Endodermal cell (in vitro differentiated cells): Measurements from ENCODE around the gene PSMB2. TPM values are rescaled to one million over a fixed set of nuclear protein-coding genes. Genes with fewer than 3 reads are reported as not detected.

Experiments used
- DNase-seq: peaks from one replicate; pipeline ENCODE4 v3.0.0-alpha.2; 2017
- H3K27ac ChIP-seq: 2 replicates; pipeline ENCODE4 v1.5.1; 2013; ENCODE audit warnings: mild to moderate bottlenecking, low read depth, low read length, moderate library complexity
- H3K27me3 ChIP-seq: 2 replicates; pipeline ENCODE4 v1.6.1; 2013; ENCODE audit warnings: mild to moderate bottlenecking, low read length, moderate library complexity; ENCODE audit not compliant: insufficient read depth, control insufficient read depth, poor library complexity, severe bottlenecking
- H3K36me3 ChIP-seq: 2 replicates; pipeline ENCODE4 v1.7.0; 2013; ENCODE audit warnings: mild to moderate bottlenecking, low read length, moderate library complexity; ENCODE audit not compliant: control insufficient read depth, insufficient read depth
- H3K4me1 ChIP-seq: one replicate; pipeline ENCODE4 v1.7.0; 2013; ENCODE audit warnings: low read length; ENCODE audit not compliant: control insufficient read depth, insufficient read depth
- H3K4me3 ChIP-seq: 2 replicates; pipeline ENCODE4 v1.5.1; 2013; ENCODE audit warnings: mild to moderate bottlenecking, low read length, moderate library complexity
- H3K9ac ChIP-seq: 2 replicates; pipeline ENCODE4 v1.6.1; 2013; ENCODE audit warnings: mild to moderate bottlenecking, low read length, moderate library complexity; ENCODE audit not compliant: poor library complexity, severe bottlenecking; ENCODE audit errors: extremely low read depth
- H3K9me3 ChIP-seq: 2 replicates; pipeline ENCODE4 v1.6.1; 2013; ENCODE audit warnings: mild to moderate bottlenecking, low read length, moderate library complexity; ENCODE audit not compliant: control insufficient read depth
- H3K27ac Mint-ChIP-seq: 2 replicates; pipeline ENCODE4 v1.8.0; 2020; ENCODE audit warnings: mixed read lengths
- H3K27me3 Mint-ChIP-seq: 2 replicates; pipeline ENCODE4 v1.8.0; 2021; ENCODE audit warnings: mild to moderate bottlenecking, mixed read lengths; ENCODE audit not compliant: insufficient read depth
- H3K36me3 Mint-ChIP-seq: 2 replicates; pipeline ENCODE4 v1.8.0; 2020; ENCODE audit warnings: low read depth, mixed read lengths
- H3K4me1 Mint-ChIP-seq: 2 replicates; pipeline ENCODE4 v1.8.0; 2020; ENCODE audit warnings: mixed read lengths
- H3K4me3 Mint-ChIP-seq: 2 replicates; pipeline ENCODE4 v1.8.0; 2020; ENCODE audit warnings: mild to moderate bottlenecking, moderate library complexity, mixed read lengths
- H3K9me3 Mint-ChIP-seq: 2 replicates; pipeline ENCODE4 v1.8.0; 2020; ENCODE audit warnings: mild to moderate bottlenecking, mixed read lengths
- WGBS, 2 experiments: methylation state at CpG; one replicate each; pipeline versions ENCODE4 v1.1.5 to v1.1.7; 2013; ENCODE audit warnings: missing lambda C conversion rate in 2 of 2, mixed read lengths in 1 of 2; ENCODE audit not compliant: insufficient coverage in 1 of 2, insufficient read length in 1 of 2; 5-methylcytosine and 5-hydroxymethylcytosine counted together
- total RNA-seq, 2 donors: library from RNA; stranded (reverse); fragmentation: NEBNext Ultra II Directional in 1 of 2; extraction: Animal tissue kit (Norgen Biotek cat#: 25700) in 1 of 2; gene quantifications; 2 replicates in 1 of 2; 3 replicates in 1 of 2; pipeline ENCODE4 v1.2.1, GENCODE V29; 2021
- TF ChIP-seq, protein P1 (sequence below): fragments of 200-600 bp; sonication (generic); conservative IDR thresholded peaks from 2 replicates; pipeline ENCODE4 v1.5.0; 2021; ENCODE audit warnings: antibody characterized with exemption, mild to moderate bottlenecking

Gene PSMB2
- total RNA-seq, 2 donors from 2014 or later, result 66.0 to 71.3 TPM

DNA sequence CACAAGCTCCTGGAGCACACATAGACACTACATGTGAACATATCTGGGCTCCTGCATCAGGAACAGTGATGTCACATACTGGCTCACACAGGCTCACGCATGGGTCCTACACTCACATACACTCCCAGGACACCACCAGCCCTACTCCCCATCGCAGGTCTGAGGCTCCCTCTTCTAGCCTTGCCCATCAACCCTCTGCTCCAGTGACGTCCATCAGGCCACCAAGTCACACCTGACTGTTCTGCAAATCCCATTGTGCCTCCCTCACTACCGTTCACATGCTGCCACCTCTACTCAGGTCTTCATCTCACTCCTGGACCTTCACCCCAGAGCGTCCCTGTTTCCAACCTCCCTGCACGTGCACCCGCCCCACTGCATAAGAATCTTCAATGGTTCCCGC lies 50.1 kb downstream of the PSMB2 start:
- Histone ChIP-seq H3K4me1 (no peaks in the 10 kb centered on the region), H3K27ac (no peak overlapping the region), H3K27me3 (no peaks in the 10 kb centered on the region), H3K9me3 (no peaks in the 10 kb centered on the region), H3K9ac (no peak overlapping the region), H3K36me3 (no peaks in the 10 kb centered on the region), H3K4me3 (no peak overlapping the region)
- Mint-ChIP-seq H3K27me3 (peaks cover 4% of the 10 kb centered on the region), H3K36me3 (no peaks in the 10 kb centered on the region), H3K4me1 (peaks cover 4% of the 10 kb centered on the region), H3K9me3 (no peaks in the 10 kb centered on the region), H3K4me3 (no peak overlapping the region), H3K27ac (no peak overlapping the region)
- DNase-seq, result no peak
- 88 to 98% methylated on average over 5 to 8 of the region's 8 CpGs for WGBS, 2 experiments
- TF ChIP-seq, protein P1, sequence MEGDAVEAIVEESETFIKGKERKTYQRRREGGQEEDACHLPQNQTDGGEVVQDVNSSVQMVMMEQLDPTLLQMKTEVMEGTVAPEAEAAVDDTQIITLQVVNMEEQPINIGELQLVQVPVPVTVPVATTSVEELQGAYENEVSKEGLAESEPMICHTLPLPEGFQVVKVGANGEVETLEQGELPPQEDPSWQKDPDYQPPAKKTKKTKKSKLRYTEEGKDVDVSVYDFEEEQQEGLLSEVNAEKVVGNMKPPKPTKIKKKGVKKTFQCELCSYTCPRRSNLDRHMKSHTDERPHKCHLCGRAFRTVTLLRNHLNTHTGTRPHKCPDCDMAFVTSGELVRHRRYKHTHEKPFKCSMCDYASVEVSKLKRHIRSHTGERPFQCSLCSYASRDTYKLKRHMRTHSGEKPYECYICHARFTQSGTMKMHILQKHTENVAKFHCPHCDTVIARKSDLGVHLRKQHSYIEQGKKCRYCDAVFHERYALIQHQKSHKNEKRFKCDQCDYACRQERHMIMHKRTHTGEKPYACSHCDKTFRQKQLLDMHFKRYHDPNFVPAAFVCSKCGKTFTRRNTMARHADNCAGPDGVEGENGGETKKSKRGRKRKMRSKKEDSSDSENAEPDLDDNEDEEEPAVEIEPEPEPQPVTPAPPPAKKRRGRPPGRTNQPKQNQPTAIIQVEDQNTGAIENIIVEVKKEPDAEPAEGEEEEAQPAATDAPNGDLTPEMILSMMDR, result no peak

DNA sequence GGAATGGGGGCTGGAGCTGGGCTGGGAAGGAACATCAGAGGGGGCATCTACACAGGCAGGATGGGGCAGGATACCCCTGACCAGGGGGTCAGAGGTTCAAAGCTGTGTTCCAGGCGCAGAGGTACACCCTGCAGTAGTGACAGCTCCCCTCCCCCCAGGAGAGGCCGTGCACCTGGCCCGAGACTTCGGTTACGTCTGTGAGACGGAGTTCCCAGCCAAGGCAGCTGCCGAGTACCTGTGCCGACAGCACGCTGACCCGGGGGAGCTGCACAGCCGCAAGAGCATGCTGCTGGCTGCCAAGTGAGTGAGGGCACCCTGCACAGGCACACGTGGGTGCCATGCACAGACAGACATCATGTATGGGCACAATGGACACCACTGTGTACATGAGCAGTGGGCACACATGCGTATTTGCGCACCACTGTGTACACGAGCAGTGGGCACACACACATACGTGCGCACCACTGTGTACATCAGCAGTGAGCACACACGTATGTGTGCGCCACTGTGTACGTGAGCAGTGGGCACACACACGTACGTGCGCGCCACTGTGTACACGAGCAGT lies 50.8 kb downstream of the PSMB2 start:
- H3K36me3 Mint-ChIP-seq, result no peaks in the 10 kb centered on the region
- 96 to 99% methylated on average over 17 to 25 of the region's 25 CpGs for WGBS, 2 experiments
- no peak overlapping the region for H3K4me3 Mint-ChIP-seq

DNA sequence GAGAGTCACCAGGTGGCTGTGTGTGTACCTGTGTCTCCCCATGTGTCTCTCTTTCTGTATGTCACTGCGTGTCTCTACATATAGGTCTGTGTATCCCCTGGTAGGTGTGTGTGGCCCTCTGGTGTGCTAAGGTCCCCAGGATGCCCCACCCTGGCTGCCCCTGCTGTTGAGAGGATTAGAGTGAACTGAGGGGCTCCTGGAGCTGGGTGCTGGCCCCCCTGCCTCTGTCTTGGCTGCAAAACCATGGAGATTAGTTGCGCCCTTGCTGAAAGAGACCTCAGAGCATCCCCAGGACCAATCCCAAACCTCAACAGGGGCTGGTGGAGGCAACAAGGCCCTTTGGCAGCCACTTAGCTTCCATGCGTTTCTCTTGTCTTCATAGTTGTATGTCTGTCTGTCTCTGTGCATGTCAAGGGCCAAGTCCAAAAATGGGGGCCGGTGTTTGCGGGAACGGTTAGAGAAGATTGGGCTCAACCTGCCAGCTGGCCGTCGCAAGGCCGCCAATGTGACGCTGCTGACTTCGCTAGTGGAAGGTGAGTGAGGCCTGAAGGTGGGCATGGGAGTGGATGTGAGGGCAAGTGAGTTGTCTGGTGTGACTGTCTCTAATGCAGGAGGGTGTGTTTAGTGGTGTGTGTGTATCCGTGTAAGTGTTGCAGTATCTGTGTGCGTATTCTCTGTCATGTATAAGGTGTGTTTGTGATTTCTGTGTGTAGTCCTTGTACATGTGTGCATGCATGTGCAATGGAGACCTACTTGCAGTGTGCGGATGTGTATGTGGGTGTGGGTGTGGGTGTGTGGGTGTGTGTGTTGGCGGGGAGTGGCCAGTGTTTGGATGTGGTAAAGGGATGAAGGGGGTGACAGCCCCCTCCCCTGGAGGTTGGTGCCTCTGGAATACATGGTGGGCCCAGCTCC lies 51.6 kb downstream of the PSMB2 start:
- Mint-ChIP-seq H3K4me3 (no peak overlapping the region), H3K9me3 (no peaks in the 10 kb centered on the region), H3K27ac (peak overlapping the region; percentile 3), H3K27me3 (peaks cover 4% of the 10 kb centered on the region), H3K36me3 (no peaks in the 10 kb centered on the region), H3K4me1 (peaks cover 4% of the 10 kb centered on the region)
- 91 to 96% methylated on average over 11 to 15 of the region's 15 CpGs for WGBS, 2 experiments
- no peaks in the 10 kb centered on the region for H3K4me1 ChIP-seq
- TF ChIP-seq, protein P1, result no peak
- H3K9ac ChIP-seq, result no peak overlapping the region
- no peaks in the 10 kb centered on the region for H3K9me3 ChIP-seq
- no peak for DNase-seq
- H3K36me3 ChIP-seq, result no peaks in the 10 kb centered on the region
- no peak overlapping the region for H3K27ac ChIP-seq
- no peaks in the 10 kb centered on the region for H3K27me3 ChIP-seq
- H3K4me3 ChIP-seq, result no peak overlapping the region

More for the DNA sequence above, 50.8 kb downstream of the PSMB2 start:
- Histone ChIP-seq H3K9ac (no peak overlapping the region), H3K27me3 (no peaks in the 10 kb centered on the region), H3K27ac (no peak overlapping the region), H3K9me3 (no peaks in the 10 kb centered on the region), H3K4me3 (no peak overlapping the region), H3K36me3 (no peaks in the 10 kb centered on the region), H3K4me1 (no peaks in the 10 kb centered on the region)
- Mint-ChIP-seq H3K9me3 (no peaks in the 10 kb centered on the region), H3K27me3 (peaks cover 4% of the 10 kb centered on the region), H3K4me1 (peaks cover 4% of the 10 kb centered on the region), H3K27ac (no peak overlapping the region)
- TF ChIP-seq, protein P1, result no peak
- no peak for DNase-seq
